K562 (cell line): ENCODE results near the gene CCL16. TPM values are rescaled to one million over a fixed set of nuclear protein-coding genes. Genes with fewer than 3 reads are reported as not detected.

ENCODE experiments used
- ATAC-seq: fragments of 200-7000 bp; cut with Tn5 transposase; 3 replicates; pipeline ENCODE4 v1.9.1; 2020; ENCODE audit warnings: moderate library complexity
- BruUV-seq: library from RNA; stranded (reverse); fragments of 400-500 nt; replicated peaks from 2 replicates; lab custom pipeline; 2021; lab: Mats Ljungman, UMichigan
- CTCF ChIA-PET: fragments of 300-600 bp; formaldehyde crosslinking; extraction: SDS; loops from one replicate; lab custom pipeline; 2021; ENCODE audit warnings: low intra/inter-chr PET ratio; lab: Yijun Ruan, JAX
- POLR2A ChIA-PET: fragments of 300-600, 350-650 bp; sonication (Branson Sonifier 250); formaldehyde crosslinking; extraction: SDS; loops from one replicate; lab custom pipeline; 2021; ENCODE audit warnings: antibody characterized with exemption, inconsistent platforms; lab: Yijun Ruan, JAX
- DNase-seq, 4 experiments: peaks; one replicate each; pipeline versions ENCODE4 v3.0.0 to v3.0.0-alpha.2; 2011 to 2018; ENCODE audit warnings: low spot score in 3 of 4, mixed read lengths in 3 of 4; ENCODE audit errors: extremely low read depth in 1 of 4
- FAIRE-seq: peaks from 2 replicates; lab custom pipeline; 2011; peaks lifted over from hg19 to GRCh38; lab: Jason Lieb, UNC
- H2AFZ ChIP-seq: 2 replicates; pipeline ENCODE4 v1.6.0; 2011; ENCODE audit warnings: low read depth, low read length, control low read depth, inconsistent platforms
- H3K27ac ChIP-seq: fragments of 200-600 bp; 3 replicates; pipeline ENCODE4 v1.8.0; 2011; ENCODE audit warnings: low read depth, mild to moderate bottlenecking, control low read depth, inconsistent platforms, low read length, moderate library complexity, mixed read lengths; ENCODE audit errors: extremely low read depth
- H3K27me3 ChIP-seq, 2 experiments: fragments of 300-600 bp in 1 of 2; 2 replicates in 1 of 2; 3 replicates in 1 of 2; pipeline versions ENCODE4 v1.6.0 to v1.8.0; 2011; ENCODE audit warnings: inconsistent platforms in 2 of 2, low read length in 2 of 2, mild to moderate bottlenecking in 1 of 2, mixed read lengths in 1 of 2, moderate library complexity in 1 of 2; ENCODE audit not compliant: control insufficient read depth in 2 of 2, insufficient read depth in 2 of 2
- H3K36me3 ChIP-seq: fragments of 300-600 bp; 3 replicates; pipeline ENCODE4 v1.8.0; 2011; ENCODE audit warnings: mild to moderate bottlenecking, low read length, inconsistent platforms; ENCODE audit not compliant: control insufficient read depth, insufficient read depth
- H3K4me1 ChIP-seq, 2 experiments: fragments of 200-600 bp in 1 of 2; replicated peaks in 1 of 2; 2 replicates in 1 of 2; 3 replicates in 1 of 2; pipeline versions ENCODE4 v1.5.1 to v1.8.0; 2011; ENCODE audit warnings: inconsistent platforms in 2 of 2, low read length in 2 of 2, mild to moderate bottlenecking in 1 of 2, mixed read lengths in 1 of 2, moderate library complexity in 1 of 2; ENCODE audit not compliant: control insufficient read depth in 2 of 2, insufficient read depth in 2 of 2
- H3K4me2 ChIP-seq: 2 replicates; pipeline ENCODE4 v1.6.1; 2011; ENCODE audit warnings: low read length, control low read depth, inconsistent platforms, mixed read lengths; ENCODE audit not compliant: insufficient read depth
- H3K4me3 ChIP-seq: fragments of 200-600 bp; sonication (generic), shearing (Covaris generic); 2 replicates; pipeline ENCODE4 v1.5.1; 2016; ENCODE audit warnings: control low read depth, inconsistent platforms
- H3K79me2 ChIP-seq: fragments of 200-600 bp; 3 replicates; pipeline ENCODE4 v1.8.0; 2011; ENCODE audit warnings: low read length, inconsistent platforms; ENCODE audit not compliant: control insufficient read depth, insufficient read depth
- H3K9ac ChIP-seq, 2 experiments: 2 replicates each; pipeline versions ENCODE4 v1.6.0 to v1.6.1; 2011; ENCODE audit warnings: low read depth in 2 of 2, low read length in 2 of 2, control low read depth in 1 of 2, inconsistent platforms in 1 of 2, mild to moderate bottlenecking in 1 of 2, mixed read lengths in 1 of 2; ENCODE audit not compliant: insufficient read depth in 1 of 2
- H3K9me1 ChIP-seq: one replicate; pipeline ENCODE4 v1.6.0; 2011; ENCODE audit warnings: inconsistent platforms, mild to moderate bottlenecking, low read length, moderate library complexity; ENCODE audit not compliant: control insufficient read depth, insufficient read depth
- H3K9me3 ChIP-seq: replicated peaks from 2 replicates; pipeline ENCODE4 v1.5.1; 2011; ENCODE audit warnings: low read depth, low read length, inconsistent platforms; ENCODE audit not compliant: control insufficient read depth, insufficient read depth
- H4K20me1 ChIP-seq: replicated peaks from 2 replicates; pipeline ENCODE4 v1.6.1; 2011; ENCODE audit warnings: low read length, inconsistent platforms, mixed read lengths; ENCODE audit not compliant: control insufficient read depth, insufficient read depth
- ASH1L ChIP-seq: fragments of 450-650 bp; IDR thresholded peaks from 2 replicates; pipeline ENCODE4 v1.6.1; 2018; ENCODE audit warnings: borderline replicate concordance, mild to moderate bottlenecking, low read depth; ENCODE audit not compliant: partially characterized antibody
- BDP1 ChIP-seq: IDR thresholded peaks from 3 replicates; pipeline ENCODE4 v1.6.1; 2011; ENCODE audit not compliant: insufficient read length, insufficient read depth
- CXXC5 ChIP-seq: fragments of 250-450 bp; sonication (Bioruptor Pico); IDR thresholded peaks from 2 replicates; pipeline ENCODE4 v1.8.0; 2022; ENCODE audit warnings: inconsistent platforms, mild to moderate bottlenecking, moderate library complexity
- DACH1 ChIP-seq: fragments of 450-650 bp; IDR thresholded peaks from 2 replicates; pipeline ENCODE4 v1.6.1; 2018; ENCODE audit not compliant: partially characterized antibody
- DIDO1 ChIP-seq: fragments of 450-650 bp; IDR thresholded peaks from 2 replicates; pipeline ENCODE4 v1.6.1; 2016; ENCODE audit warnings: low read depth, missing biosample characterization, missing genetic modification characterization
- E2F3 ChIP-seq: fragments of 250-450 bp; sonication (Bioruptor Pico); IDR thresholded peaks from 2 replicates; pipeline ENCODE4 v1.4.0; 2020; ENCODE audit warnings: mild to moderate bottlenecking
- FOXA3 ChIP-seq, 2 experiments: fragments of 450-650 bp in 1 of 2; sonication (generic) in 1 of 2; formaldehyde crosslinking; IDR thresholded peaks in 1 of 2; conservative IDR thresholded peaks in 1 of 2; 2 replicates each; pipeline versions ENCODE4 v1.4.0 to v1.8.0; 2020 to 2022; ENCODE audit warnings: mild to moderate bottlenecking in 2 of 2, missing genetic modification reagents in 1 of 2
- FOXJ3 ChIP-seq: sonication (generic); formaldehyde crosslinking; IDR thresholded peaks from 2 replicates; pipeline ENCODE4 v1.4.0; 2020; ENCODE audit warnings: mild to moderate bottlenecking, missing genetic modification reagents
- HOXB6 ChIP-seq: fragments of 250-450 bp; sonication (Bioruptor Pico); IDR thresholded peaks from 2 replicates; pipeline ENCODE4 v1.5.1; 2022; ENCODE audit warnings: mild to moderate bottlenecking, borderline replicate concordance
- KDM4B ChIP-seq, 2 experiments: fragments of 450-650 bp in 1 of 2; sonication (generic) in 1 of 2; IDR thresholded peaks; 2 replicates each; pipeline ENCODE4 v1.6.1; 2016 to 2017; ENCODE audit warnings: borderline replicate concordance in 2 of 2, antibody characterized with exemption in 1 of 2, low read depth in 1 of 2, mild to moderate bottlenecking in 1 of 2
- MECOM ChIP-seq: fragments of 250-450 bp; sonication (Bioruptor Pico); IDR thresholded peaks from 2 replicates; pipeline ENCODE4 v1.8.0; 2022; ENCODE audit warnings: inconsistent platforms
- NCOA6 ChIP-seq: fragments of 450-650 bp; IDR thresholded peaks from 2 replicates; pipeline ENCODE4 v1.6.1; 2017; ENCODE audit warnings: mild to moderate bottlenecking
- TSC22D4 ChIP-seq: fragments of 450-650 bp; IDR thresholded peaks from 2 replicates; pipeline ENCODE4 v1.6.1; 2016; ENCODE audit warnings: missing genetic modification characterization, missing biosample characterization, control low read depth
- ZNF121 ChIP-seq: sonication (generic); formaldehyde crosslinking; conservative IDR thresholded peaks from 2 replicates; pipeline ENCODE4 v1.8.0; 2022; ENCODE audit warnings: missing genetic modification reagents
- ZNF644 ChIP-seq: fragments of 200-800 bp; sonication (Bioruptor generic); IDR thresholded peaks from 2 replicates; pipeline ENCODE4 v1.6.1; 2016; ENCODE audit warnings: low read depth, missing genetic modification characterization, missing compliant biosample characterization
- ZNF75A ChIP-seq: fragments of 450-650 bp; formaldehyde crosslinking; IDR thresholded peaks from 2 replicates; pipeline ENCODE4 v1.4.0; 2020; ENCODE audit warnings: mild to moderate bottlenecking
- ZSCAN29 ChIP-seq: fragments of 450-650 bp; IDR thresholded peaks from 2 replicates; pipeline ENCODE4 v1.6.1; 2017
- WGBS: fragments of 100-300 bp; shearing (Covaris generic); methylation state at CpG from one replicate; pipeline ENCODE4 v1.1.6; 2016; ENCODE audit warnings: low coverage, mixed read lengths; ENCODE audit not compliant: insufficient coverage; ENCODE audit errors: missing lambda C conversion rate; 5-methylcytosine and 5-hydroxymethylcytosine counted together
- in situ Hi-C: fragments of 300-500 bp; cut with MboI; formaldehyde crosslinking; loops from 4 replicates; pipeline ENCODE4 v1.15.0; 2018; ENCODE audit warnings: inconsistent platforms, mixed read lengths
- intact Hi-C: fragments of 100-400 bp; cut with micrococcal nuclease; formaldehyde crosslinking; loops from 2 replicates; pipeline ENCODE4 v1.14.2; 2022
- polyA plus RNA-seq, 8 experiments: library from polyadenylated mRNA; depleted of rRNA in 4 of 8; stranded (reverse) in 5 of 8; unstranded in 3 of 8; fragments of >200 nt; fragmentation: Nextera tagmentation in 2 of 8; fragmentation: Illumina TruSeq in 1 of 8; extraction: Ambion mirVana in 2 of 8; extraction: Trizol in 1 of 8; gene quantifications; 2 replicates each; pipeline versions ENCODE4 v1.2.1 to v1.2.3, GENCODE V29; 2011 to 2014; ENCODE audit warnings: inconsistent platforms in 1 of 8, missing spikeins in 1 of 8
- total RNA-seq, 7 experiments: library from RNA; depleted of rRNA in 6 of 7; stranded (reverse); fragments of >200 nt in 6 of 7; fragmentation: Illumina TruSeq in 2 of 7; extraction: Trizol in 2 of 7; gene quantifications; 2 replicates each; pipeline versions ENCODE4 v1.2.1 to v1.2.3, GENCODE V29; 2011 to 2021; ENCODE audit warnings: low replicate concordance in 1 of 7

CCL16 gene
- total and polyA plus RNA-seq, 9 of the 15 experiments (the other 6 are each of a cell fraction or from before 2014, with no cell fraction given): not detected

DNA sequence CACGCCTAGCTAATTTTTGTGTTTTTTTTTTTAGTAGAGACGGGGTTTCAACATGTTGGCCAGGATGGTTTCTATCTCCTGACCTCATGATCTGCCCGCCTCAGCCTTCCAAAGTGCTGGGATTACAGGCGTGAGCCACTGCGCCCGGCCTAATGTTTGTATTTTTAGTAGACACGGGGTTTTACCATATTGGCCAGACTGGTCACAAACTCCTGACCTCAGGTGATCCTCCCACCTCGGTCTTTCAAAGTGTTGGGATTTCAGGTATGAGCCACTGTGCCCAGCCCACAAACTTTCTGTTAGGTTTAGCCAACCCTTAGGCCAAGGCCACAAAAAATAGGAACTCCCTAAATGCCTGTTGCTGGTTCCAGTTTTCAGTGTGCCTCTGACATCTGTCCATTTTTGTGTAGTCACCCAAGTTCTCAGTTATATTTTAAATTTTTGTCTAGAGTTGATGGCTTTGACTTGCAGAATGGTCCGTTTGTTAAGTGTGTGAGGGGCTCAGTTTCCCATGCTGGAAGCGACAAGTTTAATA lies 12.7 kb downstream of the CCL16 start:
- Histone ChIP-seq H3K79me2 (no peaks in the 10 kb centered on the region), H3K9me3 (no peaks in the 10 kb centered on the region), H3K36me3 (no peaks in the 10 kb centered on the region), H3K4me1 (no peaks in the 10 kb centered on the region), H3K4me3 (no peak overlapping the region), H3K9ac (no peak overlapping the region), H2AFZ (no peak overlapping the region), H3K9me1 (no peaks in the 10 kb centered on the region), H3K27me3 (peaks cover 9 to 18% of the 10 kb centered on the region in 2 experiments; a peak in 4 of 5 replicates), H3K4me2 (no peak overlapping the region), H3K27ac (no peak overlapping the region), H4K20me1 (no peaks in the 10 kb centered on the region)
- no peak for FAIRE-seq
- intact Hi-C loops (loop anchor here (1.0 to 5.0 kb wide), 4 partner anchors 22 to 181 kb away; no protein-coding TSS in a partner anchor), in situ Hi-C loops (loop anchor here (25.0 kb wide), 1 partner anchor 519 kb away; the partner anchor contains the start of gene ZNHIT3)
- no TSS peak for BruUV-seq
- 15% methylated on average over 9 of the region's 10 CpGs for WGBS
- no peak for ATAC-seq
- CTCF ChIA-PET: interaction anchor here (1.3 to 1.5 kb wide), 3 partner anchors 40 to 514 kb away, joined by 8 to 14 read pairs (median 8); no protein-coding TSS in a partner anchor
- DNase-seq: no peak
- POLR2A ChIA-PET: no interaction called here
- no peak for TF ChIP-seq FOXJ3 (CRISPR knock-in tag)
- no peak for TF ChIP-seq ZNF121 (CRISPR knock-in tag)
- no peak for TF ChIP-seq ZSCAN29
- TF ChIP-seq DIDO1: no peak
- no peak for TF ChIP-seq DACH1
- TF ChIP-seq KDM4B (IDR thresholded peaks at IDR 0.05; ENCODE audit: borderline replicate concordance in 2 of 2, low read depth in 1 of 2): no peak
- TF ChIP-seq ZNF644: no peak
- TF ChIP-seq HOXB6 (CRISPR knock-in tag): no peak
- TF ChIP-seq NCOA6: no peak
- TF ChIP-seq BDP1: no peak
- no peak for TF ChIP-seq CXXC5 (CRISPR knock-in tag)
- TF ChIP-seq MECOM: no peak
- no peak for TF ChIP-seq FOXA3 (CRISPR knock-in tag; conservative IDR thresholded peaks at IDR 0.05 in 1 of 2, IDR thresholded peaks at IDR 0.05 in 1 of 2)
- no peak for TF ChIP-seq ZNF75A (CRISPR knock-in tag)
- TF ChIP-seq TSC22D4 (tag): no peak
- TF ChIP-seq ASH1L: no peak
- no peak for TF ChIP-seq E2F3 (CRISPR knock-in tag)
